Thymus (tissue), 11 donors: Measurements from ENCODE around the gene TRPC6. TPM values are rescaled to one million over a fixed set of nuclear protein-coding genes. Genes with fewer than 3 reads are reported as not detected.

Experiments
- DNase-seq, 9 donors: peaks; one replicate each; pipeline ENCODE4 v3.0.0-alpha.2; 2013; ENCODE audit warnings: low spot score in 9 of 9, low read depth in 6 of 9, missing footprints in 1 of 9
- H3K27ac ChIP-seq, 2 donors: one replicate each; pipeline ENCODE4 v1.5.1; 2013; ENCODE audit warnings: control low read depth in 1 of 2, low read depth in 1 of 2, low read length in 1 of 2, mild to moderate bottlenecking in 1 of 2, moderate library complexity in 1 of 2
- H3K27me3 ChIP-seq, 2 donors: one replicate each; pipeline ENCODE4 v1.5.1; 2013; ENCODE audit warnings: low read length in 1 of 2; ENCODE audit not compliant: control insufficient read depth in 2 of 2, insufficient read depth in 1 of 2
- H3K36me3 ChIP-seq, 2 donors: one replicate each; pipeline ENCODE4 v1.5.1; 2013; ENCODE audit warnings: low read length in 1 of 2, mild to moderate bottlenecking in 1 of 2, moderate library complexity in 1 of 2; ENCODE audit not compliant: control insufficient read depth in 2 of 2, insufficient read depth in 2 of 2
- H3K4me1 ChIP-seq, 2 donors: one replicate each; pipeline ENCODE4 v1.5.1; 2013; ENCODE audit warnings: low read length in 2 of 2; ENCODE audit not compliant: control insufficient read depth in 2 of 2, insufficient read depth in 2 of 2
- H3K4me3 ChIP-seq, 2 donors: one replicate each; pipeline ENCODE4 v1.5.1; 2013; ENCODE audit warnings: low read length in 2 of 2, control low read depth in 1 of 2, mild to moderate bottlenecking in 1 of 2
- H3K9me3 ChIP-seq, 2 donors: one replicate each; pipeline ENCODE4 v1.5.1; 2013; ENCODE audit warnings: low read length in 1 of 2, mild to moderate bottlenecking in 1 of 2; ENCODE audit not compliant: control insufficient read depth in 2 of 2, insufficient read depth in 1 of 2
- WGBS: extraction: QIAGEN DNeasy Blood & Tissue Kit; methylation state at CpG from one replicate; pipeline ENCODE4 v1.1.7; 2013; 5-methylcytosine and 5-hydroxymethylcytosine counted together
- polyA plus RNA-seq: library from polyadenylated mRNA; stranded (reverse); fragments of 200-250 nt; gene quantifications from one replicate; pipeline ENCODE4 v1.2.3, GENCODE V29; 2013
- total RNA-seq: library from RNA; stranded (reverse); fragments of 120-200 nt; gene quantifications from one replicate; pipeline ENCODE4 v1.2.4, GENCODE V29; 2013
- donor health status: healthy.

Gene TRPC6
- total and polyA plus RNA-seq, 2 donors, result 0.55 to 1.3 TPM

GRCh38 chr11:101582989-101583250, 887 bp downstream of the TRPC6 start:
- H3K36me3 ChIP-seq, result no peaks in the 10 kb centered on the region
- no peak overlapping the region for H3K27ac ChIP-seq
- H3K4me1 ChIP-seq, result no peaks in the 10 kb centered on the region
- no peak for DNase-seq
- H3K27me3 ChIP-seq, result peaks cover 17 to 34% of the 10 kb centered on the region in 2 donors
- 9% methylated on average over 19 of the region's 19 CpGs for whole genome bisulfite sequencing
- no peaks in the 10 kb centered on the region for H3K9me3 ChIP-seq
- H3K4me3 ChIP-seq, result peak overlapping the region in 1 of 2 donors; percentile 26

DNA sequence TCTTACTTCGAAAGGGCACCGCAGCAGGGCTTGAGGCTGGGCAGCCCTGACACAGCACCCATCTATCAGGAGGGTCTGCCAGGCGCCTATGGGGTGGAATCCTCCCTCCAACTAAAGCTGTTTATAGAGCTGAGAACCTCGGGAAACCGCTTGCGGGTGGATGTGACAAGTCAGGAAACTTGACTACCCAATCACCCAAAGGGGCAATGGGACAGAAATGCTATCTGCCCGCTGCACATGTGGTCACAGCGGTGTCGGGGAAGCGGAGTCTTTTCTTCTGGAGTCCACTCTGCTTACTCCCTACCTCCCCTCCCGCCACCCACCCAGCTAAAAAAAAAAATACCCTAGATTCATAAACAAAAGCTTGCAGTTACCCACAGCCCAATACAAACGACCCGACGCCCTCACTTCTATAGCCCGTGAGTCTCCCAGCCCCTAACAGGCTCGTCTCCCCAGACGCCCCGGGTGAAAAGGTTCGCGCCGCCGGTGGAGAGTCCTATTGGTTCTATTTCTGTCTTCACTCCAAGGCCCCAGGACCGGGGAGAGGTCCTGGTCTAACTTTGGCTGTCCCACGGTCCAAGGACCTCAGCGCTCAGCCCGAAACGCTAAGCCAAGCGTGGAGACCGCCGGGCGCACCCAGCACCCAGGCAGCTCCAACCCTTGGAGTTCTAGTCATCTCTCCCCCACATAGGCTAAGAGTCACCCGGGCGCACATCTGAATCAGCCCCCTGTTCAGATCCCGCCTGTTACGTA, 1.4 kb downstream of the TRPC6 start:
- Histone ChIP-seq H3K9me3 (no peaks in the 10 kb centered on the region), H3K36me3 (no peaks in the 10 kb centered on the region), H3K4me3 (no peak overlapping the region), H3K4me1 (no peaks in the 10 kb centered on the region), H3K27ac (no peak overlapping the region), H3K27me3 (peaks cover 17 to 34% of the 10 kb centered on the region in 2 donors)
- DNase-seq, result no peak
- 9% methylated on average over 35 of the region's 35 CpGs for WGBS

DNA sequence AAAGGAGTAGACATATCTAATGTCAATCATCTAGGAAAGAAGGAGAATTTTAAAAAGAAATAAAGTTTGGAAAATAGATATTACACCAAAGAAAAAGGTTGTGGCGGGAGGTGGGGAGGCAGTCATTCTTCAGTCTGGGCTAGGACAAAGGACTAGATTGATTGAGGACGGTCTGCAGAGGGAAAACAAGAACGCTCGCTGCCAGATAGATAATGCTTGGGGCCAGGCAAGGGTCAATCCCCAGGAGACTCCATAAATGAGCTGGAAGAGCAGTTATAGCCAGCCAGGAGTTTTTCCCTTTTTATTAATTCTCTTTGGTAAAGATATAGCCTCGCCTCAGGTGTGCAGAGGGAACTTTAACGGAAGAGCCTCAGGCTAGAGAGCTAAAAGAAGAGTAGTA, 6.3 kb downstream of the TRPC6 start:
- no peaks in the 10 kb centered on the region for H3K36me3 ChIP-seq
- 90% methylated on average over 6 of the region's 6 CpGs for WGBS
- no peak overlapping the region for H3K4me3 ChIP-seq
- H3K27ac ChIP-seq, result no peak overlapping the region
- H3K4me1 ChIP-seq, result no peaks in the 10 kb centered on the region
- DNase-seq, result no peak
- H3K27me3 ChIP-seq, result peaks cover under 1 to 10% of the 10 kb centered on the region in 2 donors
- H3K9me3 ChIP-seq, result no peaks in the 10 kb centered on the region

DNA sequence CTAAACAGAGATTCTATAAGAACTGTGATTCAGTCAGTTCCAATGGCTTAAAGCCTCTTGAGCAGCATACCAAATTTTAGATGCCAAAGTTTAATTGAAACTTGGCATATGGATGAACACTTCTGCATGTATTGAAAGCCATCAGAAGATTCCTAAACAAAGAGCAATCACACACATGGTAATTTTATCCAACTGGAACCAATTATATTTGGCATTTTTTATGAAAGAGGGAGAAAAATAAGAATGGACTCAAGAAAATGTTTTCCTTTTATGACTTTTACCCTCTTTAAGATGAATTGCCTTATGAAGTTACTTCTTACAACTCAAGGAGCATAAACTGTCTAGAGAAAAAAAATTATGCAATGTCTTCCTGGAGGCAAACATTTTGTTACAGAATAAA, 7.4 kb downstream of the TRPC6 start:
- H3K4me1 ChIP-seq, result no peaks in the 10 kb centered on the region
- no peak for DNase-seq
- H3K36me3 ChIP-seq, result no peaks in the 10 kb centered on the region
- H3K9me3 ChIP-seq, result no peaks in the 10 kb centered on the region
- H3K27me3 ChIP-seq, result no peaks in the 10 kb centered on the region
- H3K4me3 ChIP-seq, result no peak overlapping the region
- H3K27ac ChIP-seq, result no peak overlapping the region

- no peak overlapping the region for H3K27ac ChIP-seq
- no peaks in the 10 kb centered on the region for H3K4me1 ChIP-seq
- no peaks in the 10 kb centered on the region for H3K36me3 ChIP-seq
- 47% methylated on average over 1 of the region's 1 CpG for WGBS
- H3K27me3 ChIP-seq, result no peaks in the 10 kb centered on the region
- no peak overlapping the region for H3K4me3 ChIP-seq
- no peak for DNase-seq
- no peaks in the 10 kb centered on the region for H3K9me3 ChIP-seq
Observed at GRCh38 chr11:101574886-101575285, 8.9 kb downstream of the TRPC6 start.

DNA sequence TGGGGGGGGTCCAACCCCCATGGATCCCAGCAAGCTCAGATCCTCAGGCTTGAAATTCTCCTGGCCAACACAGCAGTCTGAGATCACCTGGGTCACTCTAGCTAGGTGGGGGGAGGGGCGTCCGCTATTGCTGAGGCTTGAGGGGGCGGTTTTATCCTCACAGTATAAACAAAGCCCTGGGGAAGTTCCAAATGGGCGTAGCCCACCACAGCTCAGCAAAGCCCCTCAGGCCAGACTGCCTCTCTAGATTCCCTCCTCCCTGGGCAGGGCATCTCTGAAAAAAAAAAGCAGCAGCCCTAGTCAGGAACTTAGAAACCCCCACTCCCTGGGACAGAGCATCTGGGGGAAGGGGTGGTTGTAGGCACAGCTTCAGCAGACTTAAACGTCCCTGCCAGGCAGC, 16.7 kb downstream of the TRPC6 start:
- Histone ChIP-seq H3K4me1 (no peaks in the 10 kb centered on the region), H3K4me3 (no peak overlapping the region), H3K9me3 (no peaks in the 10 kb centered on the region), H3K27me3 (no peaks in the 10 kb centered on the region), H3K36me3 (no peaks in the 10 kb centered on the region), H3K27ac (no peak overlapping the region)
- 59% methylated on average over 5 of the region's 5 CpGs for WGBS
- no peak for DNase-seq

DNA sequence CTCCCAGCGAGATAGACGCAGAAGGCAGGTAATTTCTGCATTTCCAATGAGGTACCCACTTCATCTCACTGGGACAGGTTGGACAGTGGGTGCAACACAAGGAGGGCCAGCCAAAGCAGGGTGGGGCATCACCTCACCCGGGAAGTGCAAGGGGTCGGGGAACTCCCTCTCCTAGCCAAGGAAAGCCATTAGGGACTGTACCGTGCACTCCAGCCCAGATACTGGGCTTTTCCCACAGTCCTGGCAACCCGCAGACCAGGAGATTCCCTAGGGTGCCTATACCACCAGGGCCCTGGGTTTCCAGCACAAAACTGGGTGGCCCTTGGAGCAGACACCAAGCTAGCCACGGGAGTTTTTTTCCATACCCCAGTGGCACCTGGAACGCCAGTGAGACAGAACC, 17.2 kb downstream of the TRPC6 start:
- WGBS, result 77% methylated on average over 8 of the region's 8 CpGs
- Histone ChIP-seq H3K36me3 (no peaks in the 10 kb centered on the region), H3K9me3 (no peaks in the 10 kb centered on the region), H3K4me1 (no peaks in the 10 kb centered on the region), H3K4me3 (no peak overlapping the region), H3K27me3 (no peaks in the 10 kb centered on the region), H3K27ac (no peak overlapping the region)
- DNase-seq, result no peak

- Histone ChIP-seq H3K4me1 (no peaks in the 10 kb centered on the region), H3K36me3 (no peaks in the 10 kb centered on the region), H3K4me3 (no peak overlapping the region), H3K27ac (no peak overlapping the region), H3K9me3 (no peaks in the 10 kb centered on the region), H3K27me3 (no peaks in the 10 kb centered on the region)
- 96% methylated on average over 2 of the region's 2 CpGs for WGBS
- no peak for DNase-seq
Observed at GRCh38 chr11:101563166-101563565, 20.6 kb downstream of the TRPC6 start.

- no peak overlapping the region for H3K27ac ChIP-seq
- no peaks in the 10 kb centered on the region for H3K4me1 ChIP-seq
- H3K4me3 ChIP-seq, result no peak overlapping the region
- no peaks in the 10 kb centered on the region for H3K9me3 ChIP-seq
- DNase-seq, result no peak
- WGBS, result 81% methylated on average over 4 of the region's 4 CpGs
- H3K36me3 ChIP-seq, result no peaks in the 10 kb centered on the region
- no peaks in the 10 kb centered on the region for H3K27me3 ChIP-seq
Observed at GRCh38 chr11:101555366-101555765, 28.4 kb downstream of the TRPC6 start.

GRCh38 chr11:101553891-101554292, 29.9 kb downstream of the TRPC6 start:
- H3K27ac ChIP-seq, result no peak overlapping the region
- WGBS, result 44% methylated on average over 3 of the region's 3 CpGs
- no peaks in the 10 kb centered on the region for H3K9me3 ChIP-seq
- no peaks in the 10 kb centered on the region for H3K36me3 ChIP-seq
- no peak for DNase-seq
- no peaks in the 10 kb centered on the region for H3K4me1 ChIP-seq
- H3K4me3 ChIP-seq, result no peak overlapping the region
- H3K27me3 ChIP-seq, result no peaks in the 10 kb centered on the region
